ENCODE results near the gene ABCC1.
"Not testable (repeated sequence)": the region's sequence is repeated elsewhere in the genome, so short reads cannot be mapped to it uniquely, and the experiment has no call there.

ABCC1 gene

DNA sequence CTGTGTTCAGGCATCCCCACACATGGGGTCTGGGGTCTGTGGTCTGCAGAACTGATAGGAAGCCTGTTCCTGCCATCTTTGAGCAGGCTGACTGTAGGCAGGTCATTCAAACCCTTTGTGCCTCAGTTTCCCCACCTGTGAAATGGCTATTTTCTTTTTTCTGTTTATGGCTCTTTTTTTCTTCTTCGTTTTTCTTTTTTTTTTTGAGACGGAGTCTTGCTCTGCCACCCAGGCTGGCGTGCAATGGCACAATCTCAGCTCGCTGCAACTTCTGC, 201.4 kb downstream of the ABCC1 start:
- H3K27me3 ChIP-seq (ENCODE audit: control insufficient read depth, insufficient read depth, low read length) = no peaks in the 10 kb centered on the region
- H3K4me3 ChIP-seq (ENCODE audit: low read depth, low read length) = no peak overlapping the region
- no peak overlapping the region for H3K27ac ChIP-seq (ENCODE audit: low read depth, low read length)
- H3K9me3 ChIP-seq (ENCODE audit: control insufficient read depth, insufficient read depth, low read length) = no peaks in the 10 kb centered on the region
- H3K4me1 ChIP-seq (ENCODE audit: control insufficient read depth, insufficient read depth, low read length) = no peaks in the 10 kb centered on the region
- H3K36me3 ChIP-seq (ENCODE audit: control insufficient read depth, insufficient read depth, low read length) = peaks cover 2% of the 10 kb centered on the region; the same call in 1 of the 2 replicates
- H3K9ac ChIP-seq (ENCODE audit: low read depth, low read length) = no peak overlapping the region

DNA sequence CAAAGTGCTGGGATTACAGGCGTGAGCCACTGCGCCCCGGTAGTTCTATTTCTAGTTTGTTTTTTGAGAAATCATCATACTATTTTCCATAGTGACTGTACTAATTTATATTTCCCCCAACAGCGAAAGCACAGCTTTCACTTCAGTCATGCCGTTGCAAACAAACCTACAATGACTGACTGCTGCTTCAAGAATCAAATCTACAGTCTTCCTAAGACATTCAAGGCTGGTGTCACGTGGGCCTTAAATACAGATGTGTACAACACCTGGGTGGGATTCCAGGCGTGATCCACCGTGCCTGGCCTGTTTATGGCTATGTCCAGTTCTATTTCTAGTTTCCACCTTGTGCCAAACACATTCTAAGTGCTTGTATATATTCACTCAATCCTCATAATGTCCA, 201.9 kb downstream of the ABCC1 start:
- H3K27ac ChIP-seq (ENCODE audit: low read depth, low read length) = no peak overlapping the region
- H3K36me3 ChIP-seq (ENCODE audit: control insufficient read depth, insufficient read depth, low read length) = no peaks in the 10 kb centered on the region; the same call in 1 of the 2 replicates
- no peaks in the 10 kb centered on the region for H3K27me3 ChIP-seq (ENCODE audit: control insufficient read depth, insufficient read depth, low read length)
- no peaks in the 10 kb centered on the region for H3K9me3 ChIP-seq (ENCODE audit: control insufficient read depth, insufficient read depth, low read length)
- no peak overlapping the region for H3K4me3 ChIP-seq (ENCODE audit: low read depth, low read length)
- H3K4me1 ChIP-seq (ENCODE audit: control insufficient read depth, insufficient read depth, low read length) = no peaks in the 10 kb centered on the region
- H3K9ac ChIP-seq (ENCODE audit: low read depth, low read length) = no peak overlapping the region

DNA sequence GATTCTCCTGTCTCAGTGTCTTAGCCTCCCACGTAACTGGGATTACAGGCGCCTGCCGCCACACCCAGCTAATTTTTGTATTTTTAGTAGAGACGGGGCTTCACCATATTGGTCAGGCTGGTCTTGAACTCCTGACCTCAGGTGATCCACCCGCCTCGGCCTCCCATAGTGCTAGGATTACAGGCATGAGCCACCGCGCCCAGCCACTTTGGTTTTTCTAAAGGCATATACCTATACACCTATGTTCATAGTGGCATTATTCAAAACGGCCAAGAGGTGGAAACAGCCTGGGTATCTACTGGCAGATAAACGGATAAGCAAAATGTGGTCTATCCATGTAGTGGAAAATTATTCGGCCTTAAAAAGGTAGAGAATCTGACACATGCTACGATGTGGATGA, 203.6 kb downstream of the ABCC1 start:
- H3K36me3 ChIP-seq (ENCODE audit: control insufficient read depth, insufficient read depth, low read length); H3K9ac ChIP-seq (ENCODE audit: low read depth, low read length); H3K27me3 ChIP-seq (ENCODE audit: control insufficient read depth, insufficient read depth, low read length); H3K27ac ChIP-seq (ENCODE audit: low read depth, low read length); H3K4me3 ChIP-seq (ENCODE audit: low read depth, low read length); H3K4me1 ChIP-seq (ENCODE audit: control insufficient read depth, insufficient read depth, low read length); H3K9me3 ChIP-seq (ENCODE audit: control insufficient read depth, insufficient read depth, low read length): not testable (repeated sequence)

DNA sequence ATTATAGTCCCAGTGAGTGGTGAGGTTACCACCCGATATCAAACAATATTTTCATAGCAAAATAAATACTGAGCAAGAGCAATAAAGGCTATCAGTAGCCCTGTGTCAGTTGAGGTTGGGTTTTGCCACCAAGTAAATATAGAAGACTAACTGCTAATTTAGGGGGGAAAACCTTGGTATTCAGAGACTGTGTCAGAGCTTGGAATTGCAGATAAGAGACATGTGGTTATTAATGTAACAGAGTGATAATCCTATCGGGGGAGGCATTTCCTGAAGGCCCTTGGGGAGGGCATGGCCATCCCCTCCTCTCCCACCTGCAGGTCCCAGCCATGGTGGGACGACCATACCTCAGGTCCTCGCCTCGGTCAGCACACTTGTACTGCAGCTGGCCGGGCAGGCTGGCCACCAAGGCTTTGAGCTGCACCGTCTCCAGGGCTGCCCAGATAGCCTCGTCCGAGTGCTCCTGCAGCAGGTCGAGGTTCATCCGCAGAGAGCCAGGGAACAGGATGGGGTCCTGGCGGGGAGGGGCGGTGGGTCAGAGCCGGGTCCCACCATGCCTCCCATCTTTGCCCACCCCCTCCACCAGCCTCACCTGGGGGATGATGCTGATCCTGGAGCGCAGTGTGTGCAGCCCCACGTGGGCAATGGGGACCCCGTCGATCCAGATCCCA, 205.0 kb downstream of the ABCC1 start:
- Histone ChIP-seq H3K9ac (ENCODE audit: low read depth, low read length) (no peak overlapping the region), H3K27ac (ENCODE audit: low read depth, low read length) (no peak overlapping the region), H3K27me3 (ENCODE audit: control insufficient read depth, insufficient read depth, low read length) (no peaks in the 10 kb centered on the region), H3K4me1 (ENCODE audit: control insufficient read depth, insufficient read depth, low read length) (no peaks in the 10 kb centered on the region), H3K36me3 (ENCODE audit: control insufficient read depth, insufficient read depth, low read length) (no peaks in the 10 kb centered on the region), H3K9me3 (ENCODE audit: control insufficient read depth, insufficient read depth, low read length) (peaks cover 15% of the 10 kb centered on the region), H3K4me3 (ENCODE audit: low read depth, low read length) (no peak overlapping the region)

DNA sequence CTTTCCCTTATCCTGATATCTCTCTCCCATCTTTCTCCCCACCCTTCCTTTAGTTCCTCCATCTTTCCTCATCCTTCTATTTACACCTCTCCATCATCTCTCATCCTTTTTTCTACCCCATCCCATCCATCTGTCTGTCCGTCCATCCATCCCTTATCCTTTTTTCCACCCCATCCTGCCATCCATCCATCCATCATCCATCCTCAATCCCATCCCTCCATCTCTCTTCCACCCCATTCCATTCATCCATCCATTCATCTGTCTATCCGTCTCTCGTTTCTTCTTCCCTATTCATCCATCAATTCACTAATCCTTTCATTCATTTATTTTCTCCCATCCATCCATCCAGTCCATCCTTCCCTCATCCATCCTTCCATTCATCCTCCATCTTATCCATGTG, 205.8 kb downstream of the ABCC1 start:
- no peaks in the 10 kb centered on the region for H3K4me1 ChIP-seq (ENCODE audit: control insufficient read depth, insufficient read depth, low read length)
- H3K9ac ChIP-seq (ENCODE audit: low read depth, low read length) = no peak overlapping the region
- H3K27ac ChIP-seq (ENCODE audit: low read depth, low read length) = no peak overlapping the region
- no peak overlapping the region for H3K4me3 ChIP-seq (ENCODE audit: low read depth, low read length)
- no peaks in the 10 kb centered on the region for H3K36me3 ChIP-seq (ENCODE audit: control insufficient read depth, insufficient read depth, low read length)
- peaks cover 18% of the 10 kb centered on the region for H3K9me3 ChIP-seq (ENCODE audit: control insufficient read depth, insufficient read depth, low read length)
- no peaks in the 10 kb centered on the region for H3K27me3 ChIP-seq (ENCODE audit: control insufficient read depth, insufficient read depth, low read length)

DNA sequence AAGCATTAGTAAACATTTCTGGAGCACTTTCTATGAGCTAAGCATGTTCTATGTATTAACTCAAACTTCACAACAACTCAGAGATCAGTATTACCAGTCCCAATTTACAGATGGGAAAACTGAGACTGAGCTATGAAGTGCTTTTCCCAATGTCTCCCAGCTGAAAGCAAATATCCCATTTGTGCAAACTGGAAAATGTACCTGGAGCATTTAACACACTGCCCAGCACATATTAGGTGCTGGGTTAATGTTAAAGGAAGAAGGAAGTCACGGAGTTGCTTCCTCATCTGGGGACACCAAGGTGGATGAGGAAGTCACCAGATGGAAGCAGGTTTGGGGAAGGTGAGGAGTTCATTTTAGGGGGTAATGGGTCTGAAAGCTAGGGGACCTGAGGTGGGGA, 207.8 kb downstream of the ABCC1 start:
- Histone ChIP-seq H3K9ac (ENCODE audit: low read depth, low read length) (no peak overlapping the region), H3K9me3 (ENCODE audit: control insufficient read depth, insufficient read depth, low read length) (peaks cover 18% of the 10 kb centered on the region), H3K4me3 (ENCODE audit: low read depth, low read length) (no peak overlapping the region), H3K4me1 (ENCODE audit: control insufficient read depth, insufficient read depth, low read length) (no peaks in the 10 kb centered on the region), H3K27me3 (ENCODE audit: control insufficient read depth, insufficient read depth, low read length) (no peaks in the 10 kb centered on the region), H3K27ac (ENCODE audit: low read depth, low read length) (no peak overlapping the region), H3K36me3 (ENCODE audit: control insufficient read depth, insufficient read depth, low read length) (no peaks in the 10 kb centered on the region)

DNA sequence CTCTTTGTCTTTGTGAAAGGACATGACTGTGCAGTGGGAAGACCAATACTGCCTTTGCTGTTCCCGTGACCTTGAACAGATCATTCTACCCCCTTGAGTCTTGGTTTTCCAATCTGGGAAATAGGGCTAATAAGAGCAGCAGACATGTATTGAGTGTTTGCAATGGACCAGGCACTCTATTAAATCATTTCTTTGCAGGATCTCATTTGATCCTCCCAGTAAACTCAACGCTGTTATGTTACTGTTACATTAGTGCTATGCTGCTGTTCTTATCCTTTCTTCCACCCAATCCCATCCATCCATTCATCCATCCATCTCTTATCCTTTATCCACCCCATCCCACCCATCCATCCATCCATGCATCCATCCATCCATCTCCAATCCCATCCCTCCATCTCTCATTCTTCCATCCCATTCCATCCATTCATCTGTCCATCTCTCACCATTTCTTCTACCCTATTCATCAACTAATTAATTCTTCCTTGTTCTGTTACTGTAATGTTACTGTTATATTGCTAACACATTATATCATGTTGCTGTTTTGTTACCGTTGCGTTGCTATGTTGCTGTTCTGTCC, 208.8 kb downstream of the ABCC1 start:
- no peak overlapping the region for H3K4me3 ChIP-seq (ENCODE audit: low read depth, low read length)
- no peaks in the 10 kb centered on the region for H3K27me3 ChIP-seq (ENCODE audit: control insufficient read depth, insufficient read depth, low read length)
- no peak overlapping the region for H3K9ac ChIP-seq (ENCODE audit: low read depth, low read length)
- H3K27ac ChIP-seq (ENCODE audit: low read depth, low read length) = no peak overlapping the region
- no peaks in the 10 kb centered on the region for H3K36me3 ChIP-seq (ENCODE audit: control insufficient read depth, insufficient read depth, low read length)
- H3K4me1 ChIP-seq (ENCODE audit: control insufficient read depth, insufficient read depth, low read length) = no peaks in the 10 kb centered on the region
- H3K9me3 ChIP-seq (ENCODE audit: control insufficient read depth, insufficient read depth, low read length) = peaks cover 18% of the 10 kb centered on the region

DNA sequence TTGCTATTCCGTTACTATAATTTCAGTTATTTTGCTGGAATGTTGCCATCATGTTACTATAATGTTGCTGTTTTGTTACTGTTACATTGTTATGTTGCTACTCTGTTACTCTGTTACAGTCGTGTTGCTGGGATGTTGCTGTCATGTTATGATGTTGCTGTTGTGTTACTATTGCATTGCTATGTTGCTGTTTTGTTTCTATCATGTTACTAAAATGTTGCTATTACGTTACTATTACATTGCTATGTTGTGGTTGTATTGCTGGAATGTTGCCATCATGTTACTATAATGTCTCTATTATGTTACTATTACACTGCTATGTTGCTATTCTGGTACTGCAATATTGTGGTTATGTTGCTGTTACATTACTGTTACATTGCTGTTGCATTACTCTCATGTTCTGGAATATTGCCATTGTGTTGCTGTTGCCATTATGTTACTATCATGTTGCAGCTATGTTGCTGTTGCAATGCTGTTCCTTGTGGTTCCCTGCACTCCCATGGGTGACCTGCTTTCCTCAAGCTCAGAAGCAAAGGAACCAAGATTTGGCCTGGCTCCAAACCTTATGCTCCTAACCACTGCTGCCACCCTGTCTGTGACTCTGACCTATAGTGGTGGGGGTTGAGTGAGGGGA, 209.4 kb downstream of the ABCC1 start:
- Histone ChIP-seq H3K4me3 (ENCODE audit: low read depth, low read length) (no peak overlapping the region), H3K9me3 (ENCODE audit: control insufficient read depth, insufficient read depth, low read length) (peaks cover 18% of the 10 kb centered on the region), H3K4me1 (ENCODE audit: control insufficient read depth, insufficient read depth, low read length) (no peaks in the 10 kb centered on the region), H3K9ac (ENCODE audit: low read depth, low read length) (no peak overlapping the region), H3K36me3 (ENCODE audit: control insufficient read depth, insufficient read depth, low read length) (no peaks in the 10 kb centered on the region), H3K27ac (ENCODE audit: low read depth, low read length) (no peak overlapping the region), H3K27me3 (ENCODE audit: control insufficient read depth, insufficient read depth, low read length) (no peaks in the 10 kb centered on the region)

DNA sequence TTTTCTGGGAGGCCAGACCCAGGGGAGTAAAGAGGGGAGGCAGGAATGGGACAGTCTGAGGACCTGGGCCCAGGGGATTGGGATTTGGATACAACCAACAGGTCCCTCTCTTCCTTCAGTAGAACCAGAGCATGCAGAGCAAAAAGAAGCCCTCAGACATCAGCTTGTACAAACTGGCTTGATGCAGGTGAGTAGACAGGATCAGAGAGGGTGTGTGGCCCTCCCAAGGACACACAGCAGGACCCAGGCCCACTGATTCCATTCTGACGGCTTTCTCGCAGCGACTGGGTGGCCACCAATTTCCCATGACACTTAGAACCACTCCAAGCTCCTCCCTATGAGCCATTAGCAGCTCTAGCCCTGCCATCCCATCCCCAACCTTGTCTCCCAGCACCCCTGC, 210.2 kb downstream of the ABCC1 start:
- no peak overlapping the region for H3K9ac ChIP-seq (ENCODE audit: low read depth, low read length)
- H3K4me1 ChIP-seq (ENCODE audit: control insufficient read depth, insufficient read depth, low read length) = no peaks in the 10 kb centered on the region
- H3K9me3 ChIP-seq (ENCODE audit: control insufficient read depth, insufficient read depth, low read length) = peaks cover 18% of the 10 kb centered on the region
- H3K4me3 ChIP-seq (ENCODE audit: low read depth, low read length) = no peak overlapping the region
- no peaks in the 10 kb centered on the region for H3K27me3 ChIP-seq (ENCODE audit: control insufficient read depth, insufficient read depth, low read length)
- no peak overlapping the region for H3K27ac ChIP-seq (ENCODE audit: low read depth, low read length)
- no peaks in the 10 kb centered on the region for H3K36me3 ChIP-seq (ENCODE audit: control insufficient read depth, insufficient read depth, low read length)

DNA sequence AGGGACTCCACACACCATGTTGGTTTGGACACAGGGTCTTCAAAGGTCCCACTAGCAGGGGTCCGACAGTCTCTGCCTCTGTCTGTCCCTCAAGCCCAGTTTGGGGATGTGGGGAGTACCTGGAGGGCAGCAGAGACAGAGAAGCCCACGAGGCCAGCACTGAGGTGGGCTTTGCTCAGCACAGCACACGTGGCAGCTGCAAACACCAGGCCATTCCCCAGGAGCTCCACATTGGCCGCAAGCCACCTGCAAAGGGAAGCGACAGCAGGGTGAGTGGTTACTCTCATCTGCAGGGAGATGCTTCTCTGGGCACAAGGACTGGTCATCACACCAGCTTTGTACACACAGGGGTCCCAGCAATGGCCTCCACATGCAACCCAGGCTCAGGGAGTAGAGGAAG, 211.9 kb downstream of the ABCC1 start:
- Histone ChIP-seq H3K27ac (ENCODE audit: low read depth, low read length) (no peak overlapping the region), H3K27me3 (ENCODE audit: control insufficient read depth, insufficient read depth, low read length) (no peaks in the 10 kb centered on the region), H3K4me1 (ENCODE audit: control insufficient read depth, insufficient read depth, low read length) (no peaks in the 10 kb centered on the region), H3K36me3 (ENCODE audit: control insufficient read depth, insufficient read depth, low read length) (no peaks in the 10 kb centered on the region), H3K9me3 (ENCODE audit: control insufficient read depth, insufficient read depth, low read length) (peaks cover 18% of the 10 kb centered on the region), H3K4me3 (ENCODE audit: low read depth, low read length) (no peak overlapping the region), H3K9ac (ENCODE audit: low read depth, low read length) (no peak overlapping the region)

DNA sequence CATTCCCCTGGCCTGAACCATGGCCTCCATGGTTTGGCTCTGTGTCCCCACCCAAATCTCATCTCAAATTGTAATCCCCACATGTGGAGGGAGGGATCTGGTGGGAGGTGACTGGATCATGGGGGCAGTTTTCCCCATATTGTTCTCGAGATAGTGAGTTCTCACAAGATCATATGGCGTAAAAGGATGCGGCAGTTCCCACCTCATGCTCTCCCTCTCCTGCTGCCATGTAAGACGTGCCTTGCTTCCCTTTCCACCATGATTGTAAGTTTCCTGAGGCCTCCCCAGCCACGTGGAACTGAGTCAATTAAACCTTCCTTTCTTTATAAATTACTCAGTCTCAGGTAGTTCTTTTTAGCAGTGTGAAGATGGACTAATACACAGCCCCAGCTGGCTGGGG, 212.4 kb downstream of the ABCC1 start:
- H3K9me3 ChIP-seq (ENCODE audit: control insufficient read depth, insufficient read depth, low read length) = peaks cover 18% of the 10 kb centered on the region
- H3K4me3 ChIP-seq (ENCODE audit: low read depth, low read length); H3K9ac ChIP-seq (ENCODE audit: low read depth, low read length); H3K36me3 ChIP-seq (ENCODE audit: control insufficient read depth, insufficient read depth, low read length); H3K27ac ChIP-seq (ENCODE audit: low read depth, low read length); H3K27me3 ChIP-seq (ENCODE audit: control insufficient read depth, insufficient read depth, low read length); H3K4me1 ChIP-seq (ENCODE audit: control insufficient read depth, insufficient read depth, low read length): not testable (repeated sequence)

Data from HUES48 (cell line).